ENCODE measurements around the gene CPSF4L.
"Not testable (repeated sequence)": the region's sequence is repeated elsewhere in the genome, so short reads cannot be mapped to it uniquely, and the experiment has no call there.

Gene CPSF4L, protein sequence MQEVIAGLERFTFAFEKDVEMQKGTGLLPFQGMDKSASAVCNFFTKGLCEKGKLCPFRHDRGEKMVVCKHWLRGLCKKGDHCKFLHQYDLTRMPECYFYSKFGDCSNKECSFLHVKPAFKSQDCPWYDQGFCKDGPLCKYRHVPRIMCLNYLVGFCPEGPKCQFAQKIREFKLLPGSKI

DNA sequence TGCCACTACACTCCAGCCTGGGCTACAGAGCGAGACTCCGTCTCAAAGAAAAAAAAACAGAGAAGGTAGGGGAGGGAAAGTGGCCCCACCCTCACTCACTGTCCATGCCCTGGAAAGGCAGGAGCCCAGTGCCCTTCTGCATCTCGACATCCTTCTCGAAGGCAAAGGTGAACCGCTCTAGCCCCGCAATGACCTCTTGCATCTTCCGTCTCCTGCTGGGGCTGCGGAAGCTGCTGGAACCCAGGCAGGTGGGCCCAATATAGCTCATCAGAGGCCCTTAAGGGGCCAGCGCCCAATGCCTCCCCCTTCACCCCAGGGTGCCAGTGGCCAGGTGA lies at the start of gene CPSF4L:
CPSF4L (minus strand) TSS at position 264 of the 335 bp plus-strand sequence; CDS start at position 202, 62 bp downstream.
- DNase-seq = no peak

DNA sequence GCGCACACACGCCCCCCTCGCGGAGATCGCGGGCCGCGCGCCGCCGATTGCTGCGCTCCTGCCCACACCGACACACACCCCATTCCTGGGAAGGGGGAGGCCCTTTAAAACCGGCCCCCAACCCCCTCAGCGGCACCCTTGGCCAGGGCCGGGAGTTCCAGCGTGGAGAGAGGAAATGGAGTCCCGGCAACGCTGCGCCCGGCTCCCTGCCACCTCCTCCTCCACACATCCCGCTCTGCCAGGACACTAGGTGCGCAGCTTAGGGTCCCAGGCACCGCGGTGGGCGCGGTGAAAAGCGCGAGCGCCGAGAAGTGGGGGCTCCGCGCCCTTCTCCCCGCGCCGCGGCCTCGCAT lies 49.7 kb upstream of the CPSF4L start:
- DNase-seq = no peak

DNA sequence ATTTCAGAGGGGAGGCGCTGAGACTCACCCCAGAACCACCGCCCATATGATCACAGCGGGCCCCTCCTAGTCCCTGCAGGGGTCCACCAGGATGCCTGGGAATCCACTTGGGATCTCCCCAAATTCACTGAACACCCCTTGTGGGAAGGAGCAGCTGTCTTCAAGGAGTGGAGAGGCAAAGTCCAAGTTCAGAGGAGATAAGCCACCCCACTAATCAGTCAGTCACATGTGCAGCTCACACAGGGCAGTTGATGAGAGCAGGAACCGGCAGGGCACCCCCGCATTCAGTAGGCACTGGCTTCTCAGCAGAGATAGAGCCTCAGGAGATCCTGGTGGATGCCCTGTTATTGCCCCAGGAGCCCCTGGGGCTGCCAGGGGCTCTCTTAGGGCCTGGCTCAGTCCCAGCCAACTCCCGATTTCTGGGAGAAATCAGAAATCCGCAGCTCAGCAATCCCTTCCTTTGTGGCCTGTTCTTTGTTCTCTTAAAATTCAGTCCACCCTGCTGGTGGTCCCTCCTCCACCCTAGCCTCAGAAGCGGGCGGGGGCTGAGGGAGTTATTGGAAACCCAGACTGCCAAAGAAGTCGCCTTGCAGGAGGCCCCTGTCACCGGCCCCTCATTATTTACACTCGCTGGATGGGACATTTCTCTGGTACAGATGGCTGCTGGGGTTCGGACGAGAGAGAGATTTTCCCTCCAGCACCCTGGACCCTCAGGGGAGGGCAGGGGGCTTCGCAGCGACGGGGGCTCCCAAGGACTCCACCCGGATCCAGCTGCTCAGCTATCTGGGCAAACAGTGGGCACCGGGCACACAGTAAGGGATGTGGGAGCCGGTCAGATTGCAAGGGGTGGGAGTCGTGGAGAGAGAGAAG lies 48.3 kb upstream of the CPSF4L start:
- DNase-seq = no peak

DNA sequence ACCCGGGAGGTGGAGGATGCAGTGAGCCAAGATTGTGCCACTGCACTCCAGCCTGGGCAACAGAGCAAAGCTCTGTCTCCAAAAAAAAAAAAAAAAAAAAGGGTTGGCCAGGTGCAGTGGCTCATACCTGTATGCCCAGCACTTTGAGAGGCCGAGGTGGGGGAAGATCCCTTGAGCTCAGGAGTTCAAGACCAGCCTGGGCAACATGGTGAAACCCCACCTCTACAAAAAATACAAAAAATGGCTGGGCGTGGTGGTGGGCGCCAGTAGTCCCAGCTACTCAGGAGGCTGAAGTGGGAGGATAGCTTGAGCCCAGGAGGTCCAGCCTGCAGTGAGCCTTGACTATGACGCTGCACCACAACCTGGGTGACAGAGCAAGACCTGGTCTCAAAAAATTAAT lies 47.3 kb upstream of the CPSF4L start:
- DNase-seq = not testable (repeated sequence)

DNA sequence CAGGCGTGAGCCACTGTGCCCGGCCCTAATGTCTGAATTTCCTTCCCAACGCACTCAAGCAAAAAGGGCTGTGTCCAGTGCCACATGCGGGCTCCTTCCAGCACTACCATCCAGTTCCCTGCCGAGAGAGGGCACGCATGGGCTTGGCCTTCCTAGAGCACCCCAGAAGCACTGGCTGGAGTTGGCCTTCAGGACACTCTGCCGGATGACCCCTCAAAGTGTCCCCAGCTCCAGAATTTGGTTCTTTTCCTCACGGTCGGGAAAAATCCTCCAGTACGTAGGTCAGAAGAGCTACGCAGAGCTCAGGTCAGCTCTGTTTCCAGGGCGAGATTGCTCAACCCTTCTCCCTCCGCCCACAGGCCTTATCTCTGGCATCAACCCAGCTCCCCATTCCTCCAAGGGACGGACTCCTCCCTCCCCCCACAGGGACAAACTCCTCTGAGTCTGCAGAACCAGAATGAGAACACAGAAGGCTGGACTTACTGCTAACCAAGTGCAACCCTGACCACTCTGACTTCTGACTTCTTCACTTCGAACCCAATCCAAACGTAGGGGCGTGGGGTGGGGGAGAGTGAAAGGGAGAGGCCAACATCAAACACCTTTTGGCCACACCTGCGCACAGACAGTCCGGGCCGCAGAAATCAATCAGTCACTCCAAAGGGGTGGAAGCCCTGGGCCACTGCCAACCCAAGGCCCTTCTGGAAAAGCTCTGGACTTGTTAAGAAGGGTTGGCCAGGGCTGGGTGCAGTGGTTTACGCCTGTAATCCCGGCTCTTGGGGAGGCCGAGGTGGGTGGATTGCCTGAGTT lies 46.5 kb upstream of the CPSF4L start:
- DNase-seq = no peak

DNA sequence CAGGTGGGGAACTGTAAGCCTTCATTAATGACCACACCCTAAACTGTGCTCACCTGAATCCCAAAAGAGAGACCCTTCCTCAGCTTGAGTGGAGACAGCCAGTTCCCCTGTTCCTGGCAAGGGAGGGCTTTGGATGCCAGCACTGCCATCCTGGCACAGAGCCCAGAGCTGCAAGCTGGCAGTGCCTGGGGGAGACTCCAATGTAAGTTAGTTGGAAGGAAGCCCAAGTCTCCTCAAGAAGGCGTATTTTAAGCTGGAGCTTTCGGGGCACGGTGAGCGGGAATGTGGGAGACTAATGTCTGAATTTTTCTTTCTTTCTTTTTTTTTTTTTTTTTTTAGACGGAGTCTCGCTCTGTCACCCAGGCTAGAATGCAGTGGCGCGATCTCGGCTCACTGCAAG lies 45.5 kb upstream of the CPSF4L start:
- peak; percentile 46 for DNase-seq

DNA sequence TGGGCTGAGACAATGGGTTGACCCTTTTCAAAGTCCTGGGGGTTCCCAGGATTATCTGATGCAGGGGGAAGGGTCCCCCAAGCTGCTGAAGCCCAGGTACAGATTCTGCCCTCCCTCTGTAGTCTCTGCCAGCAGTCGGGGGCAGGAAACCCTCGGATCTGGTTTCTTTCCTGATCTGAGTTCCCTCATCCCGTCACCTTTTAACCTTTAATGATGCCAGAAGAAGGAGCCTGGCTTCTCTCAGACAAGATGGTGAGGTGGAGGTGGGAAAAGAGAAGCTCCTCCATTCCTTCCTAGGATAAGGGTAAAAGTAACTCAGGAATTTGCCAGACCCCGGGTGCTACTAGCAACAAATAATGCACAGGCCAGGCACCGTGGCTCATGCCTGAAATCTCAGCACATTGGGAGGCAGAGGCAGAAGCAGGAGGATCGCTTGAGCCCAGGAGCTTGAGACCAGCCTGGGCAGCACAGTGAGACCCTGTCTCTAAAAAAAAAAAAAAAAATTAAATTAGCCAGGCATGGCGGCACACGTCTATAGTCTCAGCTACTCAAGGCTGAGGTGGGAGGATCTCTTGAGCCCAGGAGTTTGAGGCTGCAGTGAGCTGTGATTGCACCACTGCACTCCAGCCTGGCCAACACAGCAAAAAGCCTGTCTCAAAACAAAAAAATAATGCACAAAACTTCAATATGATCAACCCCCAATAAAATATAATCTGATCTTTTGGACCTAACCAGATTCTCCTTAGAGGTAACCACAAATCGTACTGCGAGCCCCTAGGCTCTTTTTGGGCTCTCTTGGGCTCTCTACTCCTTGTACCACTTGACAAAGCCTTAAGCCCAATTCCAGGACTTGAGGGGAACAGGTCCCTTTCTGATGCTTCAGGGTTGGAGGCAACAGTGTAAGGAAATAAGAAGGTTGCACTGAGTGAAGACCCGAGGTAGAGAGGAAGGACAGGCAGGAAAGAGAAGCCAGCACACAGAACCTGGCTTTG lies 44.5 kb upstream of the CPSF4L start:
- no peak for DNase-seq

DNA sequence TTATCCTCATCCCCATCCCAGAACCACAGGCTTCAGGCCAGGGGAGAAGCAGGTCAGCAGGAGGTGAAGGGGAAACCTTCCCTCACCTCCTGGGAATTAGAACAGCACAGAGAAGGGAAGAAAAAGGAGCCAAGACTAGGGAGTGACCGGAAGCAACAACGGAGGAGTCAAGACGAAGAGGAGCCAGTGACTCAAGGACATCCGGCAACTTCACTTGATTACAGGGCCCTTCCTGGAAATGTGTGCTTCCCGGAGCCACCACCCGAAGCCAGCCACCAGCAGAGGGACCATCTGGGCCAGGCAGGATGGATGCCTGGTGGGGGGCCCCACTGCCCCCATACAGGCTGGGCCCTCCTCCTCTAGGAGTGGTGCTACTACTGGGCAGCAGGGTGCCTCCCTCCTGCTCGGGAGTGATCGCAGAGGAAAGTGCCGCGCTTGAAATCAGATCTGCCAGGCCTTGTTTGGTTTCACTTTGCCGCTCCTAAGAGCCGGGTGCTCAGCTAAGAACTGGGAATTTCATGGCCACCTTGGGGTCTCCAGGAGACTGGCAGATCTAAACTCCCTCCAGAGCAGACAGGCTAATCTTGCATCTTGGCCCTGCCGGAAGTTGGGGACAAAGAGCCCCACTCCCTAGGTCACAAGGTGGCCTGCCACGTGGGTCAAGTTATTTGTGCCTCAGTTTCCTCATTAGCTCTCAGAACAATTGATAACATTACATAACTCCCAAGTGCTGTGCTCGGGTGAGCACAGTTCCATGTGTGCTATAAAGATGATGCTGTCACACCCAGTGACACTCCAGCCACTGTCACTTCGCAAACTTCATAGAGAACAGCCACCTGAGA lies 43.5 kb upstream of the CPSF4L start:
- no peak for DNase-seq

DNA sequence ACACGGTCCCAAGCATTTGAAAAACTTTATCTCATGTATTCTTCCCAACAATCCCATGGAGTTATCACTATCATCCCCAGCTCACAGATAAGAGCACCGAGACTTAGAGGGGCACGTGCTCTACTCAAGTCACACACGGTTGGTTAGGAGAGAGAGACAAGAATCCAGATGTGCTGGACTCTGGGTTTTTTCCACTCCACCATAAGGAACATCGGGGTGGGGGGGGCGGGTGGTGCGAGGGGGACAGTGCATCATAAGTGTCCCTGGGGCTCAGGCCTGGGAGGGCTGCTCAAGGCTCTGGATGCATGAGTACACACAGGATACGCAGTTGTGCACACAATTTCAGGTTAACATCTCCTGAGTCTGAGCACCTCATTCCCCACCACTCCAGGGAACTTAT lies 42.8 kb upstream of the CPSF4L start:
- no peak for DNase-seq

DNA sequence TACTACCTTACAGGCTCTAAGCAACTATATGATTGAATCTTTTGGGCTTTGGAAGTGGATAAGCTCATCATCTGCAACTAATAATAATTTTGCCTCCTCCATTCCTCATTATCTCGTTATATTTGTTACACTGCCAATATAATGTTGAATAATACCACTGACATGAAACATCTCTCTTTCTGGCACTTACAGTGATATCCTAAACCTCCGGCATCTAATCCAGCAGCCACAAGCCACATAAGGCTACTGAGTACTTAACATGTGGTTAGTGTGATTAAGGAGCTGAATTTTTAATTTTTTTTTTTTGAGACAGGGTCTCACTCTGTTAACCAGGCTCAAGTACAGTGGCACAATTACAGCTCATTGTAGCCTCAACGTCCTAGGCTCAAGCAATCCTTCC lies 40.5 kb upstream of the CPSF4L start:
- DNase-seq = no peak

DNA sequence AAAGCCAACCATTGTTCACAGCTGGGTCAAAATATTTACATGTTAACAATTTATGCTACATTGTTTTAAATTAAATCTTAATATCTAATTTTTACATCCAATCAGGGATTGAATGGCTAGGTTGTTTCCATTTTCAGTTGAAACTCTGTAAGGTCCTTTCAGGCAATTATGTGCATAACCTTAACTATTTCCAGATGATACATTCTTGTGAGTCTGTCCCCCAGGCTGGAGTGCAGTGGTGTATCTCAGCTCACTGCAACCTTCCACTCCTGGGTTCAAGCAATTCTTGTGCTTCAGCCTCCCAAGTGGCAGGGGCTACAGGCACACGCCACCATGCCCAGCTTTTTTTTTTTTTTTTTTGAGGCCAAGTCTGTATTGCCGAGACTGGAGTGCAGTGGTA lies 39.7 kb upstream of the CPSF4L start:
- no peak for DNase-seq

DNA sequence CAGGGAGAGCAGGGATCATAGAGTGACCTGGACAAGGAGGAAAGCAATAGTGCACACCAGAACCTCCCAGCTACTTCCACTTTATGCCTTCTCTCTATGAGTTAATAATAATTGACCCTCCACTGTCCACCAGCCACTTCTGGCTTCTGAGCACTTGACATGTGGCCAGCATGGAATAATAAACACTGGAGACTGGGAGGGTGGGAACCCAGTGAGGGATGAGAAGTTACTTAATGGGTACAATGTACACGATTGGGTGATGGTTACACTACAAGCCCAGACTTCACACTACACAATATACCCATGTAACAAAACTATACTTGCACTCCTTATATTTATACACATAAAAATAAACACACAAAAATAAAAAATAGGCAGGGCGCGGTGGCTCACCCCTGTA lies 38.7 kb upstream of the CPSF4L start:
- no peak for DNase-seq

DNA sequence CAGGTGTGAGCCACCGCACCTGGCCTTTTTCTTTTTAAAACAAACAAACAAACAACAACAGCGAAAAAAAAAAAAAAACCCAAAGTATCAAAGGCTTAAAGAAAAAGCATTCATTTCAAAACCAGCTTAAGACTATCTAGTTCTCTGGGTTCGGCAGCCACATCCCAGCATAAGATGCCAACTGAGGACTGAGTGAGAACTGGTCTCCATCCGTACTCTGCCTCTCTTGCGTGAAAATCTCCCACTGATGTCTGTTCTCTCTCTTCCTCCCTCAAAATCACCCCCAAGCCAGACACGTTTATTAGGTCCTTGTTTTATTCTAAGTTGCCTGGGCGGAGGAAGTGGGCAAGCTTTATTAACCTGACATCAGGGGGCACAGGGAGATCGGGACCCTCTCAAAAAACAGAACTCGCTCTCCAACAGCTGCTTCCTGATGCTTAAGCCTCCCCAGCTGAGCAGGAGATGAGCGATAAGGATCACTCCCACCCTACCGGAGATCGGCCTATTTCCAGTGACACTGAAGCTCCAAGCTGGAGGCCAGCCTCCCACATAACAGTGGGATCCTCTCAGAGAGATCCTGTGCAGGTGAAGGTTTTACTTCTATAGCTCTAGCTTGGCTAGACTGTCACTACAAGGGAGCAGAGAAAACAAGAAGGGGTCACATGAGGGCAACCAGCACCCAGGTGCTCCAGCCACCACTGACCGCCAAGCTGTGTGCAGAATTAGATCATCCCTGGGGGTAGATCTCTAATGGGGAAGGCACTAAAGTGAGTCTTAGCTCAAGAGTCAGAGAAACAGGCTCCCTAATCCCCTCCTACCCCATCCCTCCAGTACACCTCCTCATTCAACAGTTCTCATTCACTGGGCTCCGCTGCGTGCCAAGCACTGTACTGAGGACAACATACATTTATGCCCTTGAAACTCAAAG lies 36.5 kb upstream of the CPSF4L start:
- DNase-seq = no peak

DNA sequence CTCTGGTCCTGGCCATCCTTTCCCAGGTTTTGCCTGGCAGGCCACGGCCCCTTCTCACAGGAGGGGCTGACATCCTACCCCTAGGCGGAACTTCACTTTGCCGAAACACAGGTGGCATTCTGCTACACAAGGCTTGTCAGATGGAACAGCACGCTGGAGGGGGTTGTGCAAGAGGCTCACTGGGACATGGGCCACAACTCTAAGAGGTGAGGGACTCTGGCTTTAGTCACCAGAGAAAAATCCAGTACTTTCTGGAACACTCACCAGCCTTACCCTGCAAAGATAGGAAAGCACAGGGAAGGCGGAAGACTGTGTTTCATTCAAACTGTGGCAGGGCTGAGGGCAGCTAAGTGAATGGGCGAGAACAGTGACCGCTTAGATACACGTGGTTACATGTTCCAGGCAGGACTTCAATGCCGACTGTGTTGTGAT lies 31.8 kb upstream of the CPSF4L start:
- DNase-seq = no peak

DNA sequence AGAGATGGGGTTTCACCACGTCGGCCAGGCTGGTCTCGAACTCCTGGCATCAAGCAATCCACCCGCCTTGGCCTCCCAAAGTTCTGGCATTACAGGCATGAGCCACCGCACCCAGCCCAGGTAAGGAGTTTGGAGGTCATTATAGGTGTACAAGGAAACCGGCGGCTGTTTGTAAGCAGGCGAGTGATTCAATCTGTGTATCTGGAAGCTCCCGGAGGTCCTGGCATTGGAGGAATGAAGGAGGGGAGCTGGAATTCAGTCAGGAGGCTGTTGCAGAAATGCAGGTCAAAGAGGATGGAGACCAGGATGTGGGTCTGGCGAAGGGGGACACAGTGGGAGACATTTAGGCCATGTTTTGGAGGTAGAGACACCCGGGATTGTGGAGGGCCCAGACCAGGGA lies 31.4 kb upstream of the CPSF4L start:
- no peak for DNase-seq

DNA sequence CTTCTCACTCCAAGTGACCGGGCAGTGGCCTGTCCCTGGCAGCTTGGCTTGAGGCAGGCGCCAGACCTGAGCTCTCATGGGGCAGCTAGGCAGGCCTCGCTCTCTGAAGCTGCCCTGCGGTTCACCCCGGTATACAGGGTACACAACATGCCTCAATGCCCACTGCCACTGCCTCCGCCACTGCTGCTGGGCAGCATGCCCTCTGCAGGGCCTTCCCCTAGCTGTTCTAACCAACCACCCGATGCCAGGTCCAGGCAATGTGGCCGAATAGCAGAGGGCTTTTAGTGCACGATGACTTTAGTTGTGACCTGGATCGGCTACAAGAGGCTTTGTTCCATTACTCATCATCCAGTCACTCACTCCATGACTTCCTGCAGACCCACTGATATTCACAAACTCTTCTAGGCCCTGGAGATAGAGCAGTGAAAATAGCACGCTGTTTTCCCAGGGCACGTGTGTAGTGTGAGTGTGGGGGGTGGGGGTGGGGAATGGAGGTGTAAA lies 30.4 kb upstream of the CPSF4L start:
- no peak for DNase-seq

DNA sequence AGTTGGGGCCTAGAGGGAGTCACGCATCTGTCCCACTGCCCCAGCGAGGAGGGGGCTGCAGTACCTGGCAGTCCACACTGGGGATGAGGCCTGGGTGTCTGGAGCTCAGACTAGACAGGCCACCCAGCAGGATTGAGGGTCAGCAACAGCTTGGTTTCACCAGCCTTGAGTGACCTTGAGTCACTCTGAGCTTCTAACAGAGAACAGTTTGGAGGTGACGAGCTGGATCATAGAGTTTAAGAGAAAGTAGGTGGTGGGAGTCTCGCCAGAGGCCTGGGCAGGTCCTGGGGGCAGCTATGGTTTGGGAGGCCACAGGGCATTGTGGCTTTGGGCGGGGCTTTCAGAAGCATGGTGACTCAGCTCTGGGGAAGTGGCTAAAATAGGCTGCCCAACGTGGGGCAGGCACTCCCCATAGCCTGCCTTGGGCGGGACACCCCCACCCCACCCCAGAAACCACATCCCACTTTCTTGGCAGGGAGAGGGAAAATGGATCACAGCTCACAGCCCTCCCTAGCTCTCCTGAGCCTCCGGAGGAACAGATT lies 29.7 kb upstream of the CPSF4L start:
- DNase-seq = no peak

DNA sequence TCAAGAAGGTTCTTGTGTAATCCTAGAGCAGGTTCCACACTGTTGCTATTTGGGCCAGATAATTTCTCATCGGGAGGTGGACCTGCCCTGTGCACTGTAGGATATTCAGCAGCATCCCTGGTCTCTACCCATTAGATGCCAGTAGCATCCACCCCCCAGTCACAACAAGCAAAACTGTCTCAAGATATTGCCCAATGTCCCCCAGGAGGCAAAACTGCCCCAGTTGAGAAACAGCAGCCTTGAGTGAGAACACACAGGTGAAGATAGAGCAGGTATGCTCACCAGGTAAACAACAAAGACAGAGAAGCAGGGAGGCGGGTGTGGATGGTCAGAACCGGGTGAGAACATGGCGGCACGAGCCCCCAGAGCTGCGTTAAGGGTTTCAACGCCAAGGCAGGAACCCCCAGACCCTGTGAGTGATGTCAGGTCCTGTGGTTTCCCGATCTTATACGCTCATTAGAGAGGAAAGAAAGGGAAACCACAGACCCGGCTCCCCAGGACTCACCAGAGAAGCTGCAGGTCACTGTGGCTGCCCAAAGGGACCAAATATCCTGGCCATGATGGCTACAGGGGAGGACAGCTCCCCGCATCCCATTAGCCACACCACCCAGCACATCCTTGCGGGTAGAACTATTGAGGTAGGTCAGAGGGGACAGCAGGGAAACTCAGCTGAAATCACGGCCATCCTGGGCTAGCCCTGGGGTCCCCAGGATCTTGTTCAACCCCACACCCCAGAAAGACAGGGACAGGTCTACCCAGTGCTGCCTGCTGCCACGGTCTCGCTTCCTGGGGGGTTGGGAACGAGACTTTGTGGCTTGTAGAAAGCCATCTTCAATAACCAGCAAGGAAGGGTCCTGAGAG lies 28.9 kb upstream of the CPSF4L start:
- DNase-seq = no peak

All from NCI-H1105 treated with DMSO at 0.1 percent for 48 hours (cell line).